K562 (cell line): Measurements from ENCODE around the gene FMOD. TPM values are rescaled to one million over a fixed set of nuclear protein-coding genes. Genes with fewer than 3 reads are reported as not detected.
A peak's percentile ranks its signal among the peaks of the same experiment; 100 is the strongest.

ENCODE experiments used
- ATAC-seq: fragments of 200-7000 bp; cut with Tn5 transposase; 3 replicates; pipeline ENCODE4 v1.9.1; 2020; ENCODE audit warnings: moderate library complexity
- BruUV-seq: library from RNA; stranded (reverse); fragments of 400-500 nt; replicated peaks from 2 replicates; lab custom pipeline; 2021; lab: Mats Ljungman, UMichigan
- CTCF ChIA-PET: fragments of 300-600 bp; formaldehyde crosslinking; extraction: SDS; loops from one replicate; lab custom pipeline; 2021; ENCODE audit warnings: low intra/inter-chr PET ratio; lab: Yijun Ruan, JAX
- POLR2A ChIA-PET: fragments of 300-600, 350-650 bp; sonication (Branson Sonifier 250); formaldehyde crosslinking; extraction: SDS; loops from one replicate; lab custom pipeline; 2021; ENCODE audit warnings: antibody characterized with exemption, inconsistent platforms; lab: Yijun Ruan, JAX
- DNase-seq, 4 experiments: peaks; one replicate each; pipeline versions ENCODE4 v3.0.0 to v3.0.0-alpha.2; 2011 to 2018; ENCODE audit warnings: low spot score in 3 of 4, mixed read lengths in 3 of 4; ENCODE audit errors: extremely low read depth in 1 of 4
- FAIRE-seq: peaks from 2 replicates; lab custom pipeline; 2011; peaks lifted over from hg19 to GRCh38; lab: Jason Lieb, UNC
- H2AFZ ChIP-seq: 2 replicates; pipeline ENCODE4 v1.6.0; 2011; ENCODE audit warnings: low read depth, low read length, control low read depth, inconsistent platforms
- H3K27ac ChIP-seq: fragments of 200-600 bp; 3 replicates; pipeline ENCODE4 v1.8.0; 2011; ENCODE audit warnings: low read depth, mild to moderate bottlenecking, control low read depth, inconsistent platforms, low read length, moderate library complexity, mixed read lengths; ENCODE audit errors: extremely low read depth
- H3K27me3 ChIP-seq, 2 experiments: fragments of 300-600 bp in 1 of 2; 2 replicates in 1 of 2; 3 replicates in 1 of 2; pipeline versions ENCODE4 v1.6.0 to v1.8.0; 2011; ENCODE audit warnings: inconsistent platforms in 2 of 2, low read length in 2 of 2, mild to moderate bottlenecking in 1 of 2, mixed read lengths in 1 of 2, moderate library complexity in 1 of 2; ENCODE audit not compliant: control insufficient read depth in 2 of 2, insufficient read depth in 2 of 2
- H3K36me3 ChIP-seq: fragments of 300-600 bp; 3 replicates; pipeline ENCODE4 v1.8.0; 2011; ENCODE audit warnings: mild to moderate bottlenecking, low read length, inconsistent platforms; ENCODE audit not compliant: control insufficient read depth, insufficient read depth
- H3K4me1 ChIP-seq, 2 experiments: fragments of 200-600 bp in 1 of 2; replicated peaks in 1 of 2; 2 replicates in 1 of 2; 3 replicates in 1 of 2; pipeline versions ENCODE4 v1.5.1 to v1.8.0; 2011; ENCODE audit warnings: inconsistent platforms in 2 of 2, low read length in 2 of 2, mild to moderate bottlenecking in 1 of 2, mixed read lengths in 1 of 2, moderate library complexity in 1 of 2; ENCODE audit not compliant: control insufficient read depth in 2 of 2, insufficient read depth in 2 of 2
- H3K4me2 ChIP-seq: 2 replicates; pipeline ENCODE4 v1.6.1; 2011; ENCODE audit warnings: low read length, control low read depth, inconsistent platforms, mixed read lengths; ENCODE audit not compliant: insufficient read depth
- H3K4me3 ChIP-seq: fragments of 200-600 bp; sonication (generic), shearing (Covaris generic); 2 replicates; pipeline ENCODE4 v1.5.1; 2016; ENCODE audit warnings: control low read depth, inconsistent platforms
- H3K79me2 ChIP-seq: fragments of 200-600 bp; 3 replicates; pipeline ENCODE4 v1.8.0; 2011; ENCODE audit warnings: low read length, inconsistent platforms; ENCODE audit not compliant: control insufficient read depth, insufficient read depth
- H3K9ac ChIP-seq, 2 experiments: 2 replicates each; pipeline versions ENCODE4 v1.6.0 to v1.6.1; 2011; ENCODE audit warnings: low read depth in 2 of 2, low read length in 2 of 2, control low read depth in 1 of 2, inconsistent platforms in 1 of 2, mild to moderate bottlenecking in 1 of 2, mixed read lengths in 1 of 2; ENCODE audit not compliant: insufficient read depth in 1 of 2
- H3K9me1 ChIP-seq: one replicate; pipeline ENCODE4 v1.6.0; 2011; ENCODE audit warnings: inconsistent platforms, mild to moderate bottlenecking, low read length, moderate library complexity; ENCODE audit not compliant: control insufficient read depth, insufficient read depth
- H3K9me3 ChIP-seq: replicated peaks from 2 replicates; pipeline ENCODE4 v1.5.1; 2011; ENCODE audit warnings: low read depth, low read length, inconsistent platforms; ENCODE audit not compliant: control insufficient read depth, insufficient read depth
- H4K20me1 ChIP-seq: replicated peaks from 2 replicates; pipeline ENCODE4 v1.6.1; 2011; ENCODE audit warnings: low read length, inconsistent platforms, mixed read lengths; ENCODE audit not compliant: control insufficient read depth, insufficient read depth
- HDAC2 ChIP-seq: fragments of 450-650 bp; IDR thresholded peaks from 2 replicates; pipeline ENCODE4 v1.6.1; 2016; ENCODE audit warnings: mild to moderate bottlenecking
- HEY1 ChIP-seq: fragments of 250-450 bp; sonication (Bioruptor Pico); IDR thresholded peaks from 2 replicates; pipeline ENCODE4 v1.5.0; 2020; ENCODE audit warnings: mild to moderate bottlenecking, moderate library complexity, borderline replicate concordance
- MAFF ChIP-seq: IDR thresholded peaks from 2 replicates; pipeline ENCODE4 v1.6.1; 2012; ENCODE audit warnings: low read length, improper control_type of control experiment
- MAFG ChIP-seq: fragments of 450-650 bp; conservative IDR thresholded peaks from 2 replicates; pipeline ENCODE4 v1.6.1; 2016; ENCODE audit warnings: missing genetic modification characterization, missing compliant biosample characterization
- MAFK ChIP-seq: IDR thresholded peaks from 2 replicates; pipeline ENCODE4 v1.6.1; 2011; ENCODE audit warnings: low read length, improper control_type of control experiment
- NFIC ChIP-seq: fragments of 450-650 bp; IDR thresholded peaks from 2 replicates; pipeline ENCODE4 v1.6.1; 2017; ENCODE audit warnings: mild to moderate bottlenecking, inconsistent platforms
- WGBS: fragments of 100-300 bp; shearing (Covaris generic); methylation state at CpG from one replicate; pipeline ENCODE4 v1.1.6; 2016; ENCODE audit warnings: low coverage, mixed read lengths; ENCODE audit not compliant: insufficient coverage; ENCODE audit errors: missing lambda C conversion rate; 5-methylcytosine and 5-hydroxymethylcytosine counted together
- in situ Hi-C: fragments of 300-500 bp; cut with MboI; formaldehyde crosslinking; loops from 4 replicates; pipeline ENCODE4 v1.15.0; 2018; ENCODE audit warnings: inconsistent platforms, mixed read lengths
- intact Hi-C: fragments of 100-400 bp; cut with micrococcal nuclease; formaldehyde crosslinking; loops from 2 replicates; pipeline ENCODE4 v1.14.2; 2022
- polyA plus RNA-seq, 8 experiments: library from polyadenylated mRNA; depleted of rRNA in 4 of 8; stranded (reverse) in 5 of 8; unstranded in 3 of 8; fragments of >200 nt; fragmentation: Nextera tagmentation in 2 of 8; fragmentation: Illumina TruSeq in 1 of 8; extraction: Ambion mirVana in 2 of 8; extraction: Trizol in 1 of 8; gene quantifications; 2 replicates each; pipeline versions ENCODE4 v1.2.1 to v1.2.3, GENCODE V29; 2011 to 2014; ENCODE audit warnings: inconsistent platforms in 1 of 8, missing spikeins in 1 of 8
- total RNA-seq, 7 experiments: library from RNA; depleted of rRNA in 6 of 7; stranded (reverse); fragments of >200 nt in 6 of 7; fragmentation: Illumina TruSeq in 2 of 7; extraction: Trizol in 2 of 7; gene quantifications; 2 replicates each; pipeline versions ENCODE4 v1.2.1 to v1.2.3, GENCODE V29; 2011 to 2021; ENCODE audit warnings: low replicate concordance in 1 of 7
- TF ChIP-seq, protein P1 (sequence below): fragments of 250-450 bp; sonication (Bioruptor Pico); IDR thresholded peaks from 2 replicates; pipeline ENCODE4 v1.5.0; 2020; ENCODE audit warnings: mild to moderate bottlenecking
- TF ChIP-seq, protein P2 (sequence below), 2 experiments: fragments of 450-650 bp in 1 of 2; sonication (generic) in 1 of 2; formaldehyde crosslinking in 1 of 2; IDR thresholded peaks; 2 replicates each; pipeline versions ENCODE4 v1.7.1 to v1.9.0; 2016 to 2022; ENCODE audit warnings: inconsistent platforms in 1 of 2, mild to moderate bottlenecking in 1 of 2, missing genetic modification reagents in 1 of 2
- TF ChIP-seq, protein P3 (sequence below): fragments of 450-650 bp; formaldehyde crosslinking; IDR thresholded peaks from 2 replicates; pipeline ENCODE4 v1.4.0; 2020; ENCODE audit warnings: mild to moderate bottlenecking, moderate library complexity

FMOD gene
- total and polyA plus RNA-seq, 9 of the 15 experiments (the other 6 are each of a cell fraction or from before 2014, with no cell fraction given), result 0.03 to 0.13 (median 0.03) TPM; not detected in 6

DNA sequence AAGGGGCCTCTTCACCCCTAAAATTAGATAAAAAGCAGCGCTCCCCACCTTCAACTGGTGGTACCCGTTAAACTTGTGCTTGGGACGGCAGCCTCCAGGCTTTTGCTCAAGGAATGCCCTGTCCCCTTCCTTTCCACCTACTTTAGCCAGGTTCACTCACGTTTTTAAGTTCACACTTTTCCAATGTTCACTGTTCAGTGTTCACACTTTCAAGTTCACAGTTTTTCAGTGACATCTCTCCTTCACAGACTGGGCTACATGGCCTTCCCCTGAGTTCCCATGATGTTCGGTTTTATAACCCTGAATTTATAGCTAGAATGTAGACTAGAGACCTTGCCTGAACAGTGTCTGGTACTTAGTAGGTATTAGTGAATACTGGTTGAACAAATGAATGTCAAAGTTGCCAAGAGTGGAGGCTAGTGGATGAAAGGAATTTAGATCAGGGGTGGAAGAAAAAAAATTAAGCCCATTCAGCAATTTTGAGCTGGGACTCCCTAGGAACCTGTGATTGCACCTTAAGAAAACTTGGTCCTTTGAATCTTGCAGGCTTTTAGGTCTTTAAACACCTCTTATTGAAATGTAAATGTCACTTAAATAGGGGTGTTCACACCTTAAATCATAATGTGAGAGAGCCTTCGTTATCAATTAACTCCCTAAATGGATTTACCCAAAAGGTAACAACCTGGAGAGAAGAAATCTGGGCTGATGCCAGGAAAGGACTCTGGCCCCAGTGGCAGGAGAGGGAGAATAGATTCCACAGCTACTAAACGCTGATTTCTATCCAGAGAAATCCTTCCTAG, 33.3 kb downstream of the FMOD start:
- Histone ChIP-seq H3K9me1 (no peaks in the 10 kb centered on the region), H3K4me3 (no peak overlapping the region), H3K4me2 (no peak overlapping the region), H3K9ac (no peak overlapping the region; a peak in 1 of 4 replicates), H2AFZ (no peak overlapping the region), H4K20me1 (no peaks in the 10 kb centered on the region; the same call in 1 of the 2 replicates), H3K4me1 (peaks cover 23 to 42% of the 10 kb centered on the region in 2 experiments), H3K27ac (no peak overlapping the region), H3K79me2 (no peaks in the 10 kb centered on the region), H3K9me3 (no peaks in the 10 kb centered on the region), H3K36me3 (no peaks in the 10 kb centered on the region), H3K27me3 (no peaks in the 10 kb centered on the region)
- DNase-seq (no peak), ATAC-seq (no peak), FAIRE-seq (no peak)
- CTCF ChIA-PET, result interaction anchor here (0.6 kb wide), 1 partner anchor 203 kb away, joined by 3 read pairs; no protein-coding TSS in a partner anchor
- BruUV-seq, result no TSS peak
- in situ Hi-C loops, result no loop called here
- intact Hi-C loops, result no loop called here
- POLR2A ChIA-PET, result interaction anchor here (0.6 to 3.4 kb wide), 6 partner anchors 9 to 145 kb away, joined by 3 to 41 read pairs (median 4); partner anchors contain the start of gene BTG2
- 12% methylated on average over 7 of the region's 7 CpGs for WGBS
- TF ChIP-seq HEY1 (CRISPR knock-in tag) (no peak), MAFF (peak; percentile 93), MAFG (peak; percentile 90), MAFK (peak; percentile 90), NFIC (peak; percentile 57), HDAC2 (no peak)
- TF ChIP-seq, protein P1, sequence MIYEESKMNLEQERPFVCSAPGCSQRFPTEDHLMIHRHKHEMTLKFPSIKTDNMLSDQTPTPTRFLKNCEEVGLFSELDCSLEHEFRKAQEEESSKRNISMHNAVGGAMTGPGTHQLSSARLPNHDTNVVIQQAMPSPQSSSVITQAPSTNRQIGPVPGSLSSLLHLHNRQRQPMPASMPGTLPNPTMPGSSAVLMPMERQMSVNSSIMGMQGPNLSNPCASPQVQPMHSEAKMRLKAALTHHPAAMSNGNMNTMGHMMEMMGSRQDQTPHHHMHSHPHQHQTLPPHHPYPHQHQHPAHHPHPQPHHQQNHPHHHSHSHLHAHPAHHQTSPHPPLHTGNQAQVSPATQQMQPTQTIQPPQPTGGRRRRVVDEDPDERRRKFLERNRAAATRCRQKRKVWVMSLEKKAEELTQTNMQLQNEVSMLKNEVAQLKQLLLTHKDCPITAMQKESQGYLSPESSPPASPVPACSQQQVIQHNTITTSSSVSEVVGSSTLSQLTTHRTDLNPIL, result no peak
- TF ChIP-seq, protein P2, sequence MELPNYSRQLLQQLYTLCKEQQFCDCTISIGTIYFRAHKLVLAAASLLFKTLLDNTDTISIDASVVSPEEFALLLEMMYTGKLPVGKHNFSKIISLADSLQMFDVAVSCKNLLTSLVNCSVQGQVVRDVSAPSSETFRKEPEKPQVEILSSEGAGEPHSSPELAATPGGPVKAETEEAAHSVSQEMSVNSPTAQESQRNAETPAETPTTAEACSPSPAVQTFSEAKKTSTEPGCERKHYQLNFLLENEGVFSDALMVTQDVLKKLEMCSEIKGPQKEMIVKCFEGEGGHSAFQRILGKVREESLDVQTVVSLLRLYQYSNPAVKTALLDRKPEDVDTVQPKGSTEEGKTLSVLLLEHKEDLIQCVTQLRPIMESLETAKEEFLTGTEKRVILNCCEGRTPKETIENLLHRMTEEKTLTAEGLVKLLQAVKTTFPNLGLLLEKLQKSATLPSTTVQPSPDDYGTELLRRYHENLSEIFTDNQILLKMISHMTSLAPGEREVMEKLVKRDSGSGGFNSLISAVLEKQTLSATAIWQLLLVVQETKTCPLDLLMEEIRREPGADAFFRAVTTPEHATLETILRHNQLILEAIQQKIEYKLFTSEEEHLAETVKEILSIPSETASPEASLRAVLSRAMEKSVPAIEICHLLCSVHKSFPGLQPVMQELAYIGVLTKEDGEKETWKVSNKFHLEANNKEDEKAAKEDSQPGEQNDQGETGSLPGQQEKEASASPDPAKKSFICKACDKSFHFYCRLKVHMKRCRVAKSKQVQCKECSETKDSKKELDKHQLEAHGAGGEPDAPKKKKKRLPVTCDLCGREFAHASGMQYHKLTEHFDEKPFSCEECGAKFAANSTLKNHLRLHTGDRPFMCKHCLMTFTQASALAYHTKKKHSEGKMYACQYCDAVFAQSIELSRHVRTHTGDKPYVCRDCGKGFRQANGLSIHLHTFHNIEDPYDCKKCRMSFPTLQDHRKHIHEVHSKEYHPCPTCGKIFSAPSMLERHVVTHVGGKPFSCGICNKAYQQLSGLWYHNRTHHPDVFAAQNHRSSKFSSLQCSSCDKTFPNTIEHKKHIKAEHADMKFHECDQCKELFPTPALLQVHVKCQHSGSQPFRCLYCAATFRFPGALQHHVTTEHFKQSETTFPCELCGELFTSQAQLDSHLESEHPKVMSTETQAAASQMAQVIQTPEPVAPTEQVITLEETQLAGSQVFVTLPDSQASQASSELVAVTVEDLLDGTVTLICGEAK (IDR thresholded peaks at IDR 0.05), result no peak
- TF ChIP-seq, protein P2 (CRISPR knock-in tag; IDR thresholded peaks at IDR 0.05), result no peak
- TF ChIP-seq, protein P3, sequence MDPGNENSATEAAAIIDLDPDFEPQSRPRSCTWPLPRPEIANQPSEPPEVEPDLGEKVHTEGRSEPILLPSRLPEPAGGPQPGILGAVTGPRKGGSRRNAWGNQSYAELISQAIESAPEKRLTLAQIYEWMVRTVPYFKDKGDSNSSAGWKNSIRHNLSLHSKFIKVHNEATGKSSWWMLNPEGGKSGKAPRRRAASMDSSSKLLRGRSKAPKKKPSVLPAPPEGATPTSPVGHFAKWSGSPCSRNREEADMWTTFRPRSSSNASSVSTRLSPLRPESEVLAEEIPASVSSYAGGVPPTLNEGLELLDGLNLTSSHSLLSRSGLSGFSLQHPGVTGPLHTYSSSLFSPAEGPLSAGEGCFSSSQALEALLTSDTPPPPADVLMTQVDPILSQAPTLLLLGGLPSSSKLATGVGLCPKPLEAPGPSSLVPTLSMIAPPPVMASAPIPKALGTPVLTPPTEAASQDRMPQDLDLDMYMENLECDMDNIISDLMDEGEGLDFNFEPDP (CRISPR knock-in tag), result no peak
